IPS-NIHi7 (cell line): ENCODE data around the gene TRIM77.
"Not testable (repeated sequence)": the region's sequence is repeated elsewhere in the genome, so short reads cannot be mapped to it uniquely, and the experiment has no call there.

Experiments used
- DNase-seq: peaks from one replicate; pipeline ENCODE4 v3.0.0; 2012; ENCODE audit warnings: mixed read lengths; ENCODE audit errors: extremely low spot score

The TRIM77 gene

GRCh38 chr11:89709999-89710398 lies at the start of gene TRIM77:
TRIM77 (plus strand) TSS chr11:89710299; CDS start chr11:89710299, 0 bp downstream.
- DNase-seq = not testable (repeated sequence)

- no peak for DNase-seq
Measured at GRCh38 chr11:89667001-89667400, 43.1 kb upstream of the TRIM77 start.

GRCh38 chr11:89668158-89668557 lies 41.9 kb upstream of the TRIM77 start:
- not testable (repeated sequence) for DNase-seq

- DNase-seq = not testable (repeated sequence)
Measured at GRCh38 chr11:89669586-89669985, 40.5 kb upstream of the TRIM77 start.

- DNase-seq = not testable (repeated sequence)
Measured at GRCh38 chr11:89669993-89670669, 40.0 kb upstream of the TRIM77 start.

GRCh38 chr11:89672547-89672946 lies 37.6 kb upstream of the TRIM77 start:
- DNase-seq = not testable (repeated sequence)

- DNase-seq = not testable (repeated sequence)
Measured at GRCh38 chr11:89673380-89673779, 36.7 kb upstream of the TRIM77 start.

GRCh38 chr11:89675383-89675782 lies 34.7 kb upstream of the TRIM77 start:
- DNase-seq = not testable (repeated sequence)

GRCh38 chr11:89675948-89676347 lies 34.2 kb upstream of the TRIM77 start:
- DNase-seq = not testable (repeated sequence)

GRCh38 chr11:89707080-89707479 lies 3.0 kb upstream of the TRIM77 start:
- DNase-seq = not testable (repeated sequence)

GRCh38 chr11:89724866-89725498 lies 14.9 kb downstream of the TRIM77 start:
- DNase-seq = not testable (repeated sequence)

GRCh38 chr11:89730215-89730614 lies 20.1 kb downstream of the TRIM77 start:
- not testable (repeated sequence) for DNase-seq

GRCh38 chr11:89736566-89736965 lies 26.5 kb downstream of the TRIM77 start:
- no peak for DNase-seq

GRCh38 chr11:89737116-89737515 lies 27.0 kb downstream of the TRIM77 start:
- no peak for DNase-seq

GRCh38 chr11:89741406-89741805 lies 31.3 kb downstream of the TRIM77 start:
- not testable (repeated sequence) for DNase-seq

- not testable (repeated sequence) for DNase-seq
Measured at GRCh38 chr11:89744158-89744557, 34.1 kb downstream of the TRIM77 start.

GRCh38 chr11:89750822-89751221 lies 40.7 kb downstream of the TRIM77 start:
- DNase-seq = not testable (repeated sequence)
